Testis (tissue), 3 donors: Measurements from ENCODE around the gene ZMIZ2. TPM values are rescaled to one million over a fixed set of nuclear protein-coding genes. Genes with fewer than 3 reads are reported as not detected.

Source experiments
- DNase-seq: peaks from one replicate; pipeline ENCODE4 v3.0.0-alpha.2; 2019
- H3K27ac ChIP-seq, 2 donors: fragments of 200-600 bp; sonication (generic); one replicate each; pipeline ENCODE4 v1.5.1; 2019
- H3K27me3 ChIP-seq: fragments of 200-600 bp; sonication (generic); one replicate; pipeline ENCODE4 v1.5.1; 2019
- H3K36me3 ChIP-seq: fragments of 200-600 bp; sonication (generic); one replicate; pipeline ENCODE4 v1.5.1; 2017; ENCODE audit warnings: low read depth; ENCODE audit errors: missing control alignments
- H3K4me1 ChIP-seq: fragments of 200-600 bp; sonication (generic); one replicate; pipeline ENCODE4 v1.5.1; 2019
- H3K4me3 ChIP-seq, 2 donors: fragments of 200-600 bp; sonication (generic); one replicate each; pipeline ENCODE4 v1.5.1; 2017 to 2019
- H3K9me3 ChIP-seq: fragments of 200-600 bp; sonication (generic); one replicate; pipeline ENCODE4 v1.5.1; 2017
- CTCF ChIP-seq, 3 experiments: fragments of 450-650 bp in 2 of 3; fragments of 200-600 bp in 1 of 3; sonication (generic) in 1 of 3; IDR thresholded peaks; one replicate each; pipeline ENCODE4 v1.5.1; 2016 to 2019; ENCODE audit warnings: antibody characterized with exemption in 3 of 3, mild to moderate bottlenecking in 2 of 3, moderate library complexity in 1 of 3
- POLR2A ChIP-seq: fragments of 450-650 bp; IDR thresholded peaks from one replicate; pipeline ENCODE4 v1.6.1; 2017; ENCODE audit warnings: antibody characterized with exemption, mild to moderate bottlenecking, moderate library complexity
- WGBS, 2 donors: methylation state at CpG; one replicate each; pipeline ENCODE4 v1.1.5; 2018; 5-methylcytosine and 5-hydroxymethylcytosine counted together
- intact Hi-C: fragments of 100-400 bp; cut with DNase I; formaldehyde crosslinking; loops from one replicate; pipeline ENCODE4 v1.15.1; 2023; ENCODE audit warnings: low total_unique reads
- polyA plus RNA-seq: library from polyadenylated mRNA; stranded (reverse); fragments of 350-450 nt; fragmentation: Illumina TruSeq; extraction: RNeasy Lipid Tissue Mini Kit (QIAGEN cat#74804); gene quantifications from one replicate; pipeline ENCODE4 v1.2.3, GENCODE V29; 2014; ENCODE audit warnings: low read depth, low replicate concordance; ENCODE audit not compliant: insufficient read depth
- total RNA-seq, 2 donors: library from RNA; depleted of rRNA; stranded (reverse); fragments of >200 nt; gene quantifications; one replicate each; pipeline ENCODE4 v1.2.3, GENCODE V29; 2016

Gene ZMIZ2
- total and polyA plus RNA-seq, 3 donors from 2014 or later, result 47.9 to 86.6 (median 85.9) TPM

- Histone ChIP-seq H3K4me3 (no peak overlapping the region), H3K9me3 (no peaks in the 10 kb centered on the region), H3K27ac (no peak overlapping the region), H3K27me3 (no peaks in the 10 kb centered on the region), H3K4me1 (no peaks in the 10 kb centered on the region), H3K36me3 (no peaks in the 10 kb centered on the region)
- no peak for DNase-seq
- TF ChIP-seq POLR2A (no peak), CTCF (IDR thresholded peaks at IDR 0.05) (no peak)
- 93 to 97% methylated on average over 3 of the region's 3 CpGs for WGBS, 2 donors
- intact Hi-C loops, result no loop called here
Measured at GRCh38 chr7:44705434-44705833, 43.2 kb upstream of the ZMIZ2 start.

- Histone ChIP-seq H3K36me3 (no peaks in the 10 kb centered on the region), H3K4me3 (no peak overlapping the region), H3K9me3 (no peaks in the 10 kb centered on the region), H3K27me3 (no peaks in the 10 kb centered on the region), H3K4me1 (no peaks in the 10 kb centered on the region), H3K27ac (no peak overlapping the region)
- DNase-seq, result no peak
- TF ChIP-seq CTCF (IDR thresholded peaks at IDR 0.05) (no peak), POLR2A (no peak)
- WGBS, 2 donors, result 93 to 96% methylated on average over 15 to 20 of the region's 20 CpGs
- intact Hi-C loops, result no loop called here
Measured at GRCh38 chr7:44706788-44707557, 41.7 kb upstream of the ZMIZ2 start.

DNA sequence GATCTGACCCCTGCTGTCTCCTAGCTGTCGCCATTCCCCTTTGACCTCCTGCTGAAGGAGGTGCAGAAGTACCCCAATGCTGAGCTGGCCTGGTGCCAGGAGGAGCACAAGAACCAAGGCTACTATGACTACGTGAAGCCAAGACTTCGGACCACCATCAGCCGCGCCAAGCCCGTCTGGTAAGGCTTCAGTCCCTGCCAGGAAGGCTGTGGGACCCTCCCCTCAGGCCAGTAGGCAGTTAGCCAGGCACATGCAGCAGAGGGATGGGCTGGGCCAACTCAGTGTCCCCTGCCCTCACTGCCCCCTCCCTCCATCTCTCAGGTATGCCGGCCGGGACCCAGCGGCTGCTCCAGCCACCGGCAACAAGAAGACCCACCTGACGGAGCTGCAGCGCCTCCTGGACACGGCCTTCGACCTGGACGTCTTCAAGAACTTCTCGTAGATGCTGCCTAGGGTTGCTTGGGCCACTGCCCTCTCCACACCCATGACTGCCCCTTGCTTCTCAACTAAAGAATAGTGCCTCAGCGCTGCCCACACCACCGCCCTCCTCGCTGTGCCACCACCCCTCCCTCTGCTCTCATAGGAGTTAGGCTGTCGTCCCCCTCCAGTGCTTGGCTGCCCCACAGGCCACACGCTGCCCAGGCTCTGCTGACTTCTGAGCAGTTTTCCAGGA, 41.0 kb upstream of the ZMIZ2 start:
- intact Hi-C loops, result no loop called here
- no peak for DNase-seq
- Histone ChIP-seq H3K36me3 (no peaks in the 10 kb centered on the region), H3K4me1 (no peaks in the 10 kb centered on the region), H3K27ac (no peak overlapping the region), H3K27me3 (no peaks in the 10 kb centered on the region), H3K9me3 (no peaks in the 10 kb centered on the region), H3K4me3 (no peak overlapping the region)
- TF ChIP-seq POLR2A (no peak), CTCF (IDR thresholded peaks at IDR 0.05) (no peak)
- 86% methylated on average over 19 to 21 of the region's 21 CpGs for WGBS, 2 donors

DNA sequence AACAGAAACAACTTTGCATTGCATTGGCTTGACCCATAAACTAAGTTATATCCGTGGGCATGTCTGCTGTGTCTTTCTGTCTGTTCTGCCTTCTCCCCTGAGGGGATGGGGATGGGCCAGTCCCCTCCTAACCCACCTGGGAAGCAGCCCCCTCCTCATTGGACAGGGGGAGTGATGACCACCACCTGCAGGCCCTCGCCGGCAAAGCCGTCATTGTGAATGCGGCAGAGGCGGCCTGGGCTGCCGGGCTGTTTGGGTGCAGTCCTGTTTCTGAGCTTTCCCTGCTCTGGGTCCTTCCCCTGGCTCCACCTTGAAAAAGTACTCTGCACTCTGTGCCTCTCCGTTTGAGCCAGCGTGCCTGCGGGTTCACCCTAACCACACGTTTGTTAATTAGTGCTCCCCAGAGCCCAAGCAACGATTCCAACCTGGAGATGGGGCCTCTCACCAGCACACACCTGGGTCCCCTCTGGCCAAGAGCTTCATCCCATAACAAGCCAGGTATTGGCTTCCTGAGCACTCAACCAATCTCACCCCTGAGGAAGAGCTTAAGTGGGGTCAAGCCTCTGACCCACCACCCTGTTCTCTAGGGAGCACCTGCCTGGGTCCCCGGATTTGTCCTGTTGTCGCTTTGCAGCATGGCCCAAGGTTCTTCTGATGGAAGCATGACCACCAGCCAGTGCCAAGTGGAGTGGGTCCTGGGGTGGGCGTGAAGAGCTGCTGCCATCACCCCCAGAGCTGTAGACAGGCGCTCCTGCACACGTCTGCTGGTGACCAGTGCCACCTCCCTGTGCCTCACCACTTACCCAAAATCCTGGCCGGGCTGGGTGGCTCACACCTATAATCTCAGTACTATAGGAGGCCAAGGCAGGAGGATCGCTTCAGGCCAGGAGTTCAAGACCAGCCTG, 39.4 kb upstream of the ZMIZ2 start:
- Histone ChIP-seq H3K36me3 (no peaks in the 10 kb centered on the region), H3K27me3 (no peaks in the 10 kb centered on the region), H3K4me3 (no peak overlapping the region), H3K27ac (no peak overlapping the region), H3K9me3 (no peaks in the 10 kb centered on the region), H3K4me1 (no peaks in the 10 kb centered on the region)
- 80 to 82% methylated on average over 16 to 19 of the region's 19 CpGs for WGBS, 2 donors
- intact Hi-C loops, result no loop called here
- TF ChIP-seq CTCF (IDR thresholded peaks at IDR 0.05), result no peak
- TF ChIP-seq POLR2A, result no peak
- no peak for DNase-seq
